Measurements from ENCODE around the gene C1orf53.
"Not testable (repeated sequence)": the region's sequence is repeated elsewhere in the genome, so short reads cannot be mapped to it uniquely, and the experiment has no call there.

The C1orf53 gene

DNA sequence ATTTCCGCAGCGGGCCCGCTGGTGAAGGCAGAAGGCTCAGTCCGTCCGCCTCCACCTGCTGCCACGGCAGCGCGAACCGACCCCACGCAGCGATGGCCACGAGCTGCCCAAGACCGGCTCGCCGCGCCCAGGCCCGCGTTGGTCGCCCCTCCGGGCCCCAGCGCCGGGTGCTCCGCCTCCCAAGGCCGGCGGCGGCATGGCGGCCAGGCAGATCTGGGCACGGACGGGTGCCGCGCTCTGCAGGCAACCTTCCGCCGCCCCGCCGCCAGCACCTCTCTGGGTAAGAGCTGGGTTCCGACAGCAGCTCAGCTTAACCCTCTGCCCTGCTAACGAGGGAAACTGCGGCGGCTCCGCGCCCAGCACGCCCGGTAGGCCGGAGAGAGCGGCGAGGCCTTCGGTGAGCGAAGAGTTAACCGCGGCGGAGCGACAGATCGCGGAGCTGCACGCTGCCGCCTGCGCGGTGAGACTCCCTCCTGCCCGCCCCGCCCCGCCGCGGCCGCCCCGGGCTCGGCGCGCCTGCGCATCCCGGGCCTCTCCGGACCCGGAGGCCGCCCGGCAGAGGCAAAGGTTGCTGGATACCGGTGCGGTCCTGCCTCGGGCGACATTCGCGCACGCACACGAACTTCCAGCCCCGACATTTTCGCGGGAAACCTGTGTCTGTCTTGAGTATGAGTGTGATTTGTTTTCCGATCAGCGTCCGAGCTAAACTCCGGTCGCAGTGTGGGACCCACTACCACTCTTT is at the start of gene C1orf53:
TSS of gene C1orf53 (plus strand) at position 177 of the 742 bp plus-strand sequence. CDS start at position 197, 20 bp downstream.
- DNase-seq: peak; percentile 76 to 81

DNA sequence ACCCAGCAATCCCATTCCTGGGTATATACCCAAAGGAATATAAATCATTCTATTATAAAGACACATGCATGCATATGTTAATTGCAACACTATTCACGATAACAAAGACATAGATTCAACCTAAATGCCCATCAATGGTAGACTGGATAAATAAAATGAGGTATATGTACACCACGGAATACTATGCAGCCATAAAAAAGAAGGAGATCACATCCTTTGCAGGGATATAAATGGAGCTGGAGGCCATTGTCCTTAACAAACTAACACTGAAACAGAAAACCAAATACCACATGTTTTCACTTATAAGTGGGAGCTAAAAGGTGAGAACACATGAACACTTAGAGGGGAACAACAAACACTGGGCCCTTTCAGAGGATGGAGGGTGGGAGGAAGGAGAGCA is 46.7 kb upstream of the C1orf53 start:
- DNase-seq: not testable (repeated sequence)

DNA sequence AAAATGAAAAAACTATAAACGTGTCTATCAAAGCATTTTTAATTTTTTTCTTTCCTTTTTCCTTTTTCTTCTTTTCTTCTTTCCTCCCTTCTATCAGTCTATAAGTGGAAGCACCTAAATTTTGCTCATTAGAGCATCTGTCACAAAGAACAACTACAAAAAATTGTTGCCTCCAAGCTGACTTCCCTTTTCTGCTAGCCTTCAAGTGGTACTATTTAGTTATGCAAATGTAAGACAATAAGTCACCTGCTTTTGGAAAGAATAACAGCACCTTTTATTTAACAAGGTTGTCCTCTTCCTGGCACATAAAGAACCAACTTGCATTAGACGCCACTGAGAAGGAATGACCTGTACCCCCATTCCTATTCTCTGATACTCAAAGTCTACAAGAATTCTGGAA is 45.0 kb upstream of the C1orf53 start:
- DNase-seq: no peak

DNA sequence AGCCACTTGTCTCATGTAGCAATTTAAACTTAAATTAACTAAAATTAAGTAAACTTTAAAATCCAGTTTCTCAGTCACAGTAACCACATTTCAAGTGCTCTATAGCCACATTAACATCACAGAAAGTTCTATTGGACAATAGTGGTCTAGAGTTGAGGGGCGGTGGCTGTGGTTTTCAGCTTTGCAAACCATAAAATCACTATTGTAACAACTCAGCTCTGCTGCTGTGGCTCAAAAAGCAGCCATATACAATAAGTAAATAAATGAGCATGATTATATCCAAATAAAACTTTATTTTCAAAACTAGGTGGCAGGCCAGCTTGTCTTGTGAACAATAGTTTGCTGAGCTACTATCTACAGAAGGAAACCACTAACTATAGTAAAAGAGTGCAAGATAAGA is 43.4 kb upstream of the C1orf53 start:
- DNase-seq: no peak

DNA sequence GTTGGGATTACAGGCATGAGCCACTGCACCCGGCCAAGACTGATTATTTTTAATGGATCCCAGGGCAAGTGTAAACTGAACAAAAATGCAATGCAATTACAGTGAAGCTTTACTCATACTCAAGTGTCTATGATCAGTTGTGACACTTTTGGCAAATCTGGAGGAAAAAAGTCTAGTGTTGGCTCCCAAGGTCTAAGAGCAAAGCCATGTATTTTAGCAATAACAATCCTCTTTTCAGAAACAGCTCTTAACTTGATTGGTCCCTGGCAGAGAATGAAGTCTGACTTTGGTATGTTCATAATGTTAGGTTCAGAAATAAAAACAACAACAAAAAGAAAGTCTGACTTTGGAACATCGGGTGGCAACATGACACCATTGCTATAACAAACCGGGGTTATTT is 40.2 kb upstream of the C1orf53 start:
- no peak for DNase-seq

DNA sequence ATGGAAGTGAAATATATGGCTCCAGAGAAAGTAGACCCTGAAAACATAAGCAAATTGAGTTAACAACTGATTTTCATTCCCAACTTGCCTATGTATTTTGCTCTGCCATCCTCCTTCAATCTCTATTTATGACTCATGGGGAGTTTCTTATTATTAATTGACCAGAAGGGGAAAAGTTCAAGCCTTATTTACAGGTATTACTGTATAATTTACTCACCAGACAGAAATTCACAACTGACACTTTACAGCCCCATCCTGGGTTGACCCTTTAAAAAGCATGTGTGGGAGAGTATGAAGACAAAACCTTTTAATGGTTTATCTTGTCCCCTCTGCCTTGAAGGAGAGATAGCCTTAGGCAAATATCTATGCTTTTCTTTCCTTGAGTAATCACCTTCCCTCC is 39.8 kb upstream of the C1orf53 start:
- no peak for DNase-seq

DNA sequence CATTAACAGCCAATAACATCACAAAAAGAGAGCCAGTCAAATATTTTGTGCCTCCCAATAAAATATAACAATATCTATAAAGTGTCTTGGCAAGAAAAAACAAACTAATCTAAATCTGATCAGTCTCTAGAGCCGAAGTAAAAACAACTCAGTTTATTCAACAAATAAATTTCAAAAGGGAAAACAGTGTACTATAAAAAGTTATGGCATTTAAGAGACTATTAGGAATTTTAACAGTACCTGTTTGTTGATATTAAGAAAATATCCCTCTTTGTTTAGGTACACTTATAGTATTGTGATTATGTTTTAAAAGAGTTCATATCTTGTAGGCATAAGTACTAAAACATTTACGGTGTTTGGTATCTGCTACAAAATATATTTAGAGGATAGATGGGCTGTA is 36.6 kb upstream of the C1orf53 start:
- no peak for DNase-seq

DNA sequence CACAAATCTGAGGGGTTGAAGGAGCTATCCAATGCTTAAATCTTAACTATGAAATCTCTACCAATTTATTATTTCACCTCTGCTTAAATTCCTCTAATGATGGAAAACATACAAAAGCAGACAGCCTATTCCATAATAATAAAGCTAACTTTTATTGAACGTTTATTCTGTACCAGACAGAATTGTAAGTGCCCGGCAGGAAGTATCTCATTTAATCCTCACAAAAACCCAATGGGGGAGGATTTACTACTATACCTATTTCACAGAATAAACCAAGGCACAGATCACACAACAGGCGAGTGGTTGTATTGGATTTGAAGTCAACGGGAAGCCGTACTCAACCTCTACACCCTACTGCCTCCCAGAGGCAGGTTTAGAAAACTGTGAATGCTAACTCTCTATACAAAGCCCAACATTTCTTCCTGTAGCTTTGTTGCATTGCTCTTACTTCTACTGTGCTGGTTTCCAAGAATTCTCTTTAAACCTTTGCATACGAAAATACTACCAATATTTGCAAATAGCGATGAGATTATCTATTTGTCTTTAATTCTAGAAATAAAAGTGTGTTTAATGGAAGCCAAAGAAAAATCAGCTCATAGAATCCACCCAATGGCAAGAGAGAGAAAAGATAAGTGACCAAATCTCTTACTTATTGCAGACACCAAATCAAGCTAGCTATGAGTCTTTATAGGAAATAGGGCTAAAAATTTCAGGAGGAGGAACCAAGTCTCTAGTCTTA is 33.5 kb upstream of the C1orf53 start:
- peak; percentile 37 to 64 for DNase-seq

DNA sequence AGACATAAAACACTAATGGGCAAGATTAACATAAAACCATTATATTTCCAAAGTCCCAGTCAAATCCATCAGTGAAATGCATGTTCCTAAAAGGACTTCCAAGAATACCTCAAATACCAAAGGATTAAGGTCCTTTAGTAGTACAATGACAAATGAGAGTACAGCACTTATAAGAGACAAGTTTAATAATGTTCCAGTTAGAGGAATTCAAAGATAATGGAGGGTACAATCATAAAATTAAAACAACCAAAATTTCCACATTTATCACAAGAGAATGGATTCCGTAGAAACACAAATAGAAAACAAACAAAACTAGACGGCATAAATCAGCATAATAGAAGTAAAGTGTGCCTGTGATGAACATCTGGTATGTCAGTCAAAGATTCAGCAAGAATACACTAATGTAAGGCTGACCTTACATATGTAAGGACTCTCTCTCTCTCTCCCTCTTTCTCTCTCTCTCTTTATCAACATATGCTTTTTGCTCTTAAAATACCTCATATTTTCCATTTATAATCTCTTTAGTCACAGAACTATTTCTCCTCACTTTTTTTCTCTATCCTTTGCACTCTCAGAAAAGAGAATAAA is 32.8 kb upstream of the C1orf53 start:
- no peak for DNase-seq

DNA sequence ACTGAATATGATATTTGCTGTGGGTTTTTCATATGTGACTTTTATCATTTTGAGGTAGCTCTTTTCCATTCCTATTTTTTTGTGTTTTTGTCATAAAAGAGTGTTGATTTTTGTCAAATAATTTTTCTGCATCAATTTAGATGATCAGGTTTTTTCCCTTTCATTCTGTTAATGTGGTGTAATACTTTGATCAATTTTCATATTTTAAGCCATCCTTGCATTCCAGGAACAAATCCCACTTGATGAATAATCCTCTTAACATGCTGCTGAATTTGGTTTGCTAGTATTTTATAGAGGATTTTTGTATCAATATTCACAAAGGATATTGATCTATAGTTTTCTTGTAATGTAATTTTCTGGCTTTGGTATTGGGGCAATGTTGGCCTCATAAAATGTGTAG is 25.5 kb upstream of the C1orf53 start:
- DNase-seq: no peak

DNA sequence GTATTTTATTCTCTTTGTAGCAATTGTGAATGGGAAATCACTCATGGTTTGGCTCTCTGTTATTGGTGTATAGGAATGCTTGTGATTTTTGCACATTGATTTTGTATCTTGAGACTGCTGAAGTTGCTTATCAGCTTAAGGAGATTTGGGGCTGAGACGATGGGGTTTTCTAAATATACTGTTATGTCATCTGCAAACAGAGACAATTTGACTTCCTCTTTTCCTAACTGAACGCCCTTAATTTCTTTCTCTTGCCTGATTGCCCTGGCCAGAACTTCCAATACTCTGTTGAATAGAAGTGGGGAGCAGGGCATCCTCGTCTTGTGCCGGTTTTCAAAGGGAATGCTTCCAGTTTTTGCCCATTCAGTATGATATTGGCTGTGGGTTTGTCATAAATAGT is 22.0 kb upstream of the C1orf53 start:
- not testable (repeated sequence) for DNase-seq

DNA sequence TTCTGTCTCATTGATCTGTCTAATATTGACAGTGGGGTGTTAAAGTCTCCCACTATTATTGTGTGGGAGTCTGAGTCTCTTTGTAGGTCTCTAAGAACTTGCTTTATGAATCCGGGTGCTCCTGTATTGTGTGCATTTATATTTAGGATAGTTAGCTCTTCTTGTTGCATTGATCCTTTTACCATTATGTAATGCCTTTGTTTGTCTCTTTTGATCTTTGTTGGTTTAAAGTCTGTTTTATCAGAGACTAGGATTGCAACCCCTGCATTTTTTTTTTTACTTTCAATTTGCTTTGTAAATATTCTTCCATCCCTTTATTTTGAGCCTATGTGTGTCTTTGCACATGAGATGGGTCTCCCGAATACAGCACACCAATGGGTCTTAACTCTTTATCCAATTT is 20.2 kb upstream of the C1orf53 start:
- DNase-seq: not testable (repeated sequence)

DNA sequence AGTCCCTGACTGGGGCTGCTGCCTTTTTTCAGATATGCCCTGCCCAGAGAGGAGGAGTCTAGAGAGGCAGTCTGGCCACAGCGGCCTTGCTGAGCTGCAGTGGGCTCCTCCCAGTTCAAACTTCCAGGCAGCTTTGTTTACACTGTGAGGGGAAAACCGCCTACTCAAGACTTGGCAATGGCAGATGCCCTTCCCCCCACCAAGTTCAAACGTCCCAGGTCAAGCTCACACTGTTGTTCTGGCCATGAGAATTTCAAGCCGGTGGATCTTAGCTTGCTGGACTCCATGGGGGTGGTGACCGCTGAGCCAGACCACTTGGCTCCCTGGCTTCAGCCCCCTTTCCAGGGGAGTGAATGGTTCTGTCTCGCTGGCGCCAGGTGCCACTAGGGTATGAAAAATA is 18.3 kb upstream of the C1orf53 start:
- DNase-seq: no peak

DNA sequence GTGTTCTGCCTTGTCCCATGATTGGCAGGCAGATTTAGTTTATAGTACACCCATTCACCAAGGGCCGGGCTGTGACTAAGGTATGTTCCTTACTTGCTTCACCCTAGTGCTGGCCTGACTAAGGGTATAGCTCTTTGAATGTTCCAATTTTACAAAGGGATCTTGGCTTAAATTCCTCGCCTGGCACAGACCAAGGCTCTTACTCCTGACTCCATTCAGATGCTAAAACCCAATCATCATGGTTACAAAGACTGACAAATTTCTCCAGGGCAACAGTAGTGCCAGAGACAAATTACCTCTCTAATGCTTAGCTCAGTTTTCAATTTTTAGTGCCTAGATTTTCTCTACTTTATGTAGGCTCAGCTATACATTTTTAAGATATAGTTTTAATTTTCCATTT is 11.5 kb upstream of the C1orf53 start:
- DNase-seq: no peak

DNA sequence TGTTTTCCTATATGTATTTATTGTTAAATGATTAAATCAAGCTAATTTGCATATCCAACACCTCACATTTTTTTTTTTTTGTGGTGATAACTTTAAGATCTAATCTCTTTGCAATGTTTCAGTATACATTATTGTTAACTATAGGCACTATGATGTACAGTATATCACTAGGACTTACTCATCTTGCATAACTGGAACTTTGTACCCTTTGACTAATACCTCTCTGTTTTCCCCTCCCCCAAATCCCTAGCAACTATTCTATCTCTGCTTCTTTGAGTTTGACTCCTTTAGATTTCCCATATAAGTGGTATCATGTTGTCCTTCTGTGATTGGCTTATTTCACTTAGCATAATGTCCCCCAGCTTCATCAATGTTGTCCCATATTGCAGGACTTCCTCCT is 9.7 kb upstream of the C1orf53 start:
- no peak for DNase-seq

DNA sequence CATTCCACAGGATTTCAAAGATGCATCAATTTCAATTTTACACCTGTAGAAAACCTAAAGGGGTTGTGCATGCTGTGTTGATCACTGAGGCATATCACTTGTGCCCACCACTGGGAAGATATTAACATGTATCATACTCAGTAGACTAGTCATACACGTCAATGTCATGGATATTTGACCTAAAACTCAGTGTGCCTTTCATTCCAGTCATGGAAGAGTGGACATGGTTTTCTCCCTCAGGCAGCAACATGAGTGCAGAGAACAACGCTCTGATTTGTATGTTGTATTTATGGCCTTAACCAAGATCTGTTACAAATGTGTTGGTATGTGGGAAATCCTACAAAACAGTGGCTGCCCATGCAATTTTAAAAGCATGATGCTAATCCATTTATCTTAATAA is 6.1 kb upstream of the C1orf53 start:
- no peak for DNase-seq

DNA sequence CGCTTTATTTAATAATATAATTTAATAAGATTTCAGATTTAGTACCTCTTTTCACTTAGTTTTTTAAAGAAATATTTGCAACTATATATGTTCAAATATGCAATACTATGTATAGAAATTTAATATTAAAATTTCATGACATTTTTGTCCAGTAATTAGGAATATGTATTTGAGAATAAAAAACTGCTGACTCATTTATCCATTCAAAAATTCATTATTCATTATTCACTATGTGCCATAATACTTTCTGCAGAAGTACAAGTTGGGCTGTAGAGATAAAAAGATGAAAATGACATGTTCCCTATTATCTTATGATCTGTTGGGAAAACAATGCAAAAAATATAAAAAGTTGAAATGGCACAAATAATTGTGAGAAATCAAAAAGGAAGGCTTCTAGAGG is 3.4 kb upstream of the C1orf53 start:
- no peak for DNase-seq

DNA sequence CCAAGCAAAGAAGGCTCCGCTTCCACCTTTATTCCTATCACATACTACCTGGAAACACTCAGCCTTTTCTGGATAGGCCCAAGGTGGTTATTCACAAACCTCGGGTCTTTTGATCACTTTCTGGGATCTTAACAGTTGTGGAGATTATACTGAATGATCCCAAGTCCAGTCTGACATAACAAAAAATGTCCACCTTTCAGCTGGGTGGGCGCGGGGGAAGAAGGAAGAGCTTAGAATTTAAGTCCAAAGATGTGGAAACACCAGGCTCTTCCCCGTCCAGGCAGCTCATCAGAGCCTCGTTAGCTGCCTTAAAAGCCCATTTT is 338 bp upstream of the C1orf53 start:
- DNase-seq: no peak

DNA sequence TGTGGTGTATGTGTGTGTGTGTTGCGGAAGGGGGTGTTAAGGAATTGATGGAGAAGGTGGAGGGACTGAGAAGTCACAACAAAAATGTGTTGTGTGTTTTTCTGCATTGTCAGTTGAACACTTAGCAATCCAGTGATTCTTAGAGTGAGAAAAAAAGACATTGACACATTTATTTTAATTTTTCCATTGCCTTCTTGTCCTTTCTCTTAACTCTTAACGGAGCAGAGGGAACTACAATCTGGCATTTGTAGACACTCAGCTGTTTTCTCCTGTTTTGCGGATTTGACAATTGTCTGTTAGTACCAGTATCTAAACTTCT is 725 bp downstream of the C1orf53 start:
- DNase-seq: no peak

DNA sequence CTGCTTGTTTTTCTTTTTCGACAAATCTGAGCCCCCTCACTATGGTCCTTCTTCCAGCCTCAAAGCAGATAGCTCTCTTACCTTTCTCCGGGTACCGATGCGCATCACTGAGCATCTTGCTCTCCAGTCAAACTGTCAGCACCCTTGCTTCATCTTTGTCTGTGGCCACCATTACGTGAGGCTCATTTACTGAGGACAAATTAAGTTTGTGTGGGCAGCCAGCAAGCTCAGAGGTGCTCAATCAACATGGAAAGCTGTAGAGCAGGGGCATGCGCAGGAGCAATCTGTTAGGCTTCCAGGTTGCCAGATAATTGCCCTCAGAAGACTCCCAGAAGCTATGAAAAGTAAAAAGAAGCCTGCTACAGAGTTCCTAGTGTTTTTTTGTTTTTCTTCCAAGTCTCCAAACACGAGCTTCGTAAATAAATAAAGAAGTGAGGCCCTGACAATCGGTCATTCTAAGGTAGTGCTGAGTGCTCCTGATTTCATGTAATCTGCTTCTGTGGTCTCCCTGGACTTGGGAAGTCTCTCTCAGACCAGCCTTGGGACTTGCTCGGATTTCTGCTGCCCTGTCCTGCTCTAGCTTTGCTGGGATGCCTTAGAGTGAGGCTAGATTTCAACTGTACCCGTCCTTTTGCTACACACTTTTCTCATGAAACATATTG is 1.8 kb downstream of the C1orf53 start:
- no peak for DNase-seq

DNA sequence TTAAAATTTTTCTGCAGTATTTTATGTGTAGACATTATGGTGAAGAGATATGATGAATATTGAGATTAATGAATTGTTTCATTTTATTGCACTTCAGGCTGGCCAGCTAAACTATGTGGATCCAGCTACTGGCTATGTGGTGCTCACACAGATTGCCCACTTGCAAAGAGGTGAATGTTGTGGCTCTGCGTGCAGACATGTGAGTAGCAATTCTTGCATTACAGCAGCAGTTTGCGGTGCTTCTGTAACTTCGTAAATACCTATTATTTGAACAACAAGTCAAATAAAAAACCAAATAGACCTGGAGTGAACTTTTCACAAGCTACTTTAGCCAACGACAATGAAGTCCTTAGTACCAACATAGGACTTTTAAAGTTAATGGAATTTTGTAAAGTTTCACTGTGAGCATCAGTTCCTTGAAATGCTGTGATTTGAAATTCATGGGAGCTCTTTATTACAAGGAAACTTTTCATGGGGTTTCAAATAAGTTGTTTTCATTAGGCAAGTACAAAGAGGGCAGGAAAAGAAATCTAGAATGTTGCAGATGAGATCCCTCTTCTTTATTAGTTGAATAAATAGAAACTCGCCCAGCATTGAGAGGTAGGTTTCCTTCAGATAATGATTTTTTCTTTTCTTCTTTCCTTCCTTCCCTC is 3.4 kb downstream of the C1orf53 start:
- no peak for DNase-seq

DNA sequence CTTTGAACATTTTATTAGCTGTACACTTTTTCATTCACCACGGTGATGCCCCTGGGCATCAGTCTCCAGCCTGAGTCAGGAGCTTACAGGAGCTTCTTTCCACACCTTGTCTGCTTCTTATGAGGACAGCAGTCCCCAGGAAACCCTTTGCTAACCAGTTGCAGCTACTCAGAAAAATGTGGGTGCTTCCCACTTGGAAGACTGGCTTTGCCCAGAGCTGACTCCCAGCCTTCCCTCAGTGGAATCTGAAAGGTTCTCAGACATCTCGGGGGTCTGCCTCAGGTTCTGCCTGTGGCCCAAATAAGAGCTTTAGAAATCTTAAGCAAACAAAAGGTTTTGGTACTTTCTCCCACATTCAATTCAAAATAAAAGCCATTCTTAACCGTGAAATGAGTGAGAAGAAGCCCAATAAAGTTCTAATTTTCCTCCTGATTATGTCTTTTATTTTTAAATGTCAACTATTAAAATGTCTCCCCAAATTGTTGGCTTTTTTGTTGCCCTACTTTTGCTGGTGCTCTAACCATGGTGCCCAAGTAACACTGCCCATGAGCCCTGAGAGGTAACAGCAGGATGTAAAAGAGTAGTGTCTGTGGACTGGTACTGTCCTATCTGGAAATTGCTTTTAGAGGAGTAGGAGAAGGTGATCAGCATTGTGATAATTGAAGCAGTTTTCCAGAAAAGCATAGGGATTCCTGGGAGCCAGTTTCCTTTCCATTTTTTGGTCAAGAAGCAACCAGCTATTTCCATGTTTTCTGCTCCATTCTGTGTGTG is 5.6 kb downstream of the C1orf53 start:
- DNase-seq: no peak
